Gastrocnemius medialis (tissue), 4 donors: ENCODE measurements around the gene EPHA8. TPM values are rescaled to one million over a fixed set of nuclear protein-coding genes. Genes with fewer than 3 reads are reported as not detected.

ENCODE experiments used
- ATAC-seq, 2 donors: fragments of 150-250 bp; one replicate each; pipeline ENCODE4 v1.9.1; 2016
- DNase-seq, 2 donors: peaks; one replicate each; pipeline ENCODE4 v3.0.0-alpha.2; 2019
- H3K27ac ChIP-seq, 4 donors: fragments of 200-600 bp; sonication (generic); 1 replicate in 1 of 4; 2 replicates in 3 of 4; pipeline ENCODE4 v1.5.1; 2016 to 2018; ENCODE audit warnings: mild to moderate bottlenecking in 2 of 4, moderate library complexity in 1 of 4
- H3K27me3 ChIP-seq, 3 donors: fragments of 200-600 bp; sonication (generic) in 2 of 3; 1 replicate in 1 of 3; 2 replicates in 2 of 3; pipeline versions ENCODE4 v1.5.1 to v1.6.0; 2016 to 2019; ENCODE audit warnings: mild to moderate bottlenecking in 1 of 3, moderate library complexity in 1 of 3
- H3K36me3 ChIP-seq, 2 donors: fragments of 200-600 bp; sonication (generic) in 1 of 2; one replicate each; pipeline ENCODE4 v1.5.1; 2017 to 2018
- H3K4me1 ChIP-seq, 2 donors: fragments of 200-600 bp; sonication (generic) in 1 of 2; one replicate each; pipeline ENCODE4 v1.5.1; 2016 to 2017; ENCODE audit warnings: mild to moderate bottlenecking in 2 of 2
- H3K4me3 ChIP-seq, 4 donors: fragments of 200-600 bp; sonication (generic) in 3 of 4; 1 replicate in 1 of 4; 2 replicates in 3 of 4; pipeline ENCODE4 v1.5.1; 2016 to 2019; ENCODE audit warnings: mild to moderate bottlenecking in 2 of 4
- H3K9me3 ChIP-seq, 3 donors: fragments of 200-600 bp; sonication (generic) in 2 of 3; 1 replicate in 1 of 3; 2 replicates in 2 of 3; pipeline ENCODE4 v1.5.1; 2016 to 2019
- POLR2A ChIP-seq, 2 donors: fragments of 450-650 bp; IDR thresholded peaks; one replicate each; pipeline ENCODE4 v1.6.1; 2017; ENCODE audit warnings: antibody characterized with exemption in 2 of 2, mild to moderate bottlenecking in 2 of 2, moderate library complexity in 2 of 2
- in situ Hi-C, 4 donors: fragments of 200-750 bp; cut with MboI; loops; one replicate each; pipeline versions ENCODE4 v1.15.0 to v1.8.0; 2017; ENCODE audit warnings: low sequenced_read_pairs in 4 of 4
- intact Hi-C: fragments of 100-400 bp; cut with DNase I; formaldehyde crosslinking; loops from one replicate; pipeline ENCODE4 v1.15.1; 2023; ENCODE audit warnings: low total_unique reads
- total RNA-seq, 4 donors: library from RNA; depleted of rRNA; stranded (reverse); fragments of >200 nt; gene quantifications; one replicate each; pipeline versions ENCODE4 v1.1.0 to v1.2.3, GENCODE V29; 2016
- TF ChIP-seq, protein P1 (sequence below), 5 experiments: fragments of 450-650 bp in 3 of 5; fragments of 200-600 bp in 2 of 5; sonication (generic) in 2 of 5; IDR thresholded peaks in 4 of 5; conservative IDR thresholded peaks in 1 of 5; 1 replicate in 4 of 5; 2 replicates in 1 of 5; pipeline ENCODE4 v1.5.1; 2016 to 2019; ENCODE audit warnings: antibody characterized with exemption in 5 of 5, mild to moderate bottlenecking in 3 of 5, moderate library complexity in 3 of 5

EPHA8 gene
- total RNA-seq, 4 donors from 2014 or later = not detected

DNA sequence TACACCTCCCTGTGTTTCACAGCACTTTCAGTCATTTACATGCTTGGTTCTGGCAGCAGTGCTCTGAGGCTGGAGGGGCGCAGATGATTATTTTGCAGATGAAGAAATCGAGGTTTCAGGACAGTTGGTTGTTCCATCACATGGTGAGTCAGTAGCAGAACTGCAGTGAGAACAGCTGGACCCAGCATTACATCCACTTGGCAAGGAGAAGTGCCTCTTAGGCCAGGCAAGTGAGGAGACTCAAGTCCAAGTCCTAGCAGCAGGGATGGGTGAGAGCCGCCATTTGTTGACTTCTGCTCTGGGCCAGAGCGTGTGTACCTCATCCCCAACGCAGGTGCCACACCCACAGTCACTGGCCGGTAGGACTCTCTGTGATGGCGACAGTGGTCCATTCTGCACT, 26.8 kb upstream of the EPHA8 start:
- ATAC-seq = no peak
- Histone ChIP-seq H3K4me3 (no peak overlapping the region), H3K27me3 (no peaks in the 10 kb centered on the region), H3K9me3 (no peaks in the 10 kb centered on the region), H3K27ac (no peak overlapping the region), H3K36me3 (no peaks in the 10 kb centered on the region), H3K4me1 (no peaks in the 10 kb centered on the region)
- intact Hi-C loops (no loop called here), in situ Hi-C loops (no loop called here)
- no peak for DNase-seq
- TF ChIP-seq, protein P1, sequence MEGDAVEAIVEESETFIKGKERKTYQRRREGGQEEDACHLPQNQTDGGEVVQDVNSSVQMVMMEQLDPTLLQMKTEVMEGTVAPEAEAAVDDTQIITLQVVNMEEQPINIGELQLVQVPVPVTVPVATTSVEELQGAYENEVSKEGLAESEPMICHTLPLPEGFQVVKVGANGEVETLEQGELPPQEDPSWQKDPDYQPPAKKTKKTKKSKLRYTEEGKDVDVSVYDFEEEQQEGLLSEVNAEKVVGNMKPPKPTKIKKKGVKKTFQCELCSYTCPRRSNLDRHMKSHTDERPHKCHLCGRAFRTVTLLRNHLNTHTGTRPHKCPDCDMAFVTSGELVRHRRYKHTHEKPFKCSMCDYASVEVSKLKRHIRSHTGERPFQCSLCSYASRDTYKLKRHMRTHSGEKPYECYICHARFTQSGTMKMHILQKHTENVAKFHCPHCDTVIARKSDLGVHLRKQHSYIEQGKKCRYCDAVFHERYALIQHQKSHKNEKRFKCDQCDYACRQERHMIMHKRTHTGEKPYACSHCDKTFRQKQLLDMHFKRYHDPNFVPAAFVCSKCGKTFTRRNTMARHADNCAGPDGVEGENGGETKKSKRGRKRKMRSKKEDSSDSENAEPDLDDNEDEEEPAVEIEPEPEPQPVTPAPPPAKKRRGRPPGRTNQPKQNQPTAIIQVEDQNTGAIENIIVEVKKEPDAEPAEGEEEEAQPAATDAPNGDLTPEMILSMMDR (IDR thresholded peaks at IDR 0.05 in 4 of 5, conservative IDR thresholded peaks at IDR 0.05 in 1 of 5) = no peak
- TF ChIP-seq POLR2A (IDR thresholded peaks at IDR 0.05) = no peak

DNA sequence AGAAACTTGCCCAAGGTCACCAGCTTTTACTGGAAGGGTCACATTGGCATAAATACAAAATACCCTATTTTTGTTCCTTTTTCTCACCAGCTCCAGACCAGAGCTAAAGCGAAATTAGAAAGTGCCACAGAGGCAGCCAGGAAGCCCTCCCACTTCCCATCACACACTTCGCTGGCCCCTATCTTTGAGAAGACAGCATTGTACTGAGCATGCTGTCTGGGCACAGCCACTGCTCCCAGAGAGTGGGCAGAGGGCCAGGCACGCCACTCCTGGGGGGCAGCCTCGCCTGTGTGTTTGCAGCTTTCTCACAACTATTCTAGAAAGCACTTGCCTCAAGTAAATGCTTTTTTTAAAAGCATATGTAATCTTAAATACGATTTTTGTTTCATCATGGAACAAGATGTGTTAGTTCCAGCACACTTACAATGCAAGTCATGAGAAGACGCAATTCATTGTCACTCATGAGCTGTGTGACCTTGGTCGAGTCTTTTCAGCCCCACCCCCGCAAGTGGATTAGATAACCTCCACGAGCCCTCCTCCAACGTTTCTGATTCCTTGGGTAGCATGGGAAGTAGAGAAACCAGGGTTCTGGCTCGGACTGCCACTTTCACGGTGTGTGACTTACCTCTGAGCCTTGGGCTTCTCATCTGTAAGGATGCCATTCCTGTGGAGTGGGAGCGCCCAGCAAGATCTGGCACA, 25.7 kb upstream of the EPHA8 start:
- DNase-seq (no peak), ATAC-seq (no peak)
- intact Hi-C loops = no loop called here
- Histone ChIP-seq H3K4me1 (no peaks in the 10 kb centered on the region), H3K27ac (no peak overlapping the region), H3K9me3 (no peaks in the 10 kb centered on the region), H3K36me3 (no peaks in the 10 kb centered on the region), H3K4me3 (no peak overlapping the region), H3K27me3 (no peaks in the 10 kb centered on the region)
- in situ Hi-C loops = no loop called here
- no peak for TF ChIP-seq POLR2A (IDR thresholded peaks at IDR 0.05)

DNA sequence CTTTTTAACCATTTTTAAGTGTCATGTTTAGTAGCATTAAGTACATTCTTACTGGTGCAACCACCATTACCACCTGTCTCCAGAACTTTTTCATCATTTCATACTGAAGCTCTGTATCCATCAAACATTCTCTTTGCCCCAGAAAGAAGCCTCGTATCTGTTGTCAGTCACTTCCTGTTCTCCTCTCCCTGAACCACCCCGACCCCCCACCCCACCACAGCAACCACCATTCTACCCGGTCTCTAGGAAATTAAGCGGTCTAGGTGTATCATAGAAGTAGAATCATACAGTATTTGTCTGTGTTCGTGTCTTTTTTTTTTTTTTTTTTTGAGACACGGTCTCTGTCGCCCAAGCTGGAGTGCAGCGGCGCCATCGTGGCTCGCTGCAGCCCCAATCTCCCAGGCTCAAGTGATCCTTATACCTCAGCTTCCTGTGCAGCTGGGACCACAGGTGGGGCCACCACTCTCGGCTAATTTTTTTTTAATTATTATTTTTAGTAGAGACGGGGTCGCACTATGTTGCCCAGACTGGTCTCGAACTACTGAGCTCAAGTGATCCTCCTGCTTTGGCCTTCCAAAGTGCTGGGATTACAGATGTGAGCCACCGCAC, 23.7 kb upstream of the EPHA8 start:
- no peak for ATAC-seq
- Histone ChIP-seq H3K9me3 (no peaks in the 10 kb centered on the region), H3K4me1 (no peaks in the 10 kb centered on the region), H3K36me3 (no peaks in the 10 kb centered on the region), H3K27me3 (no peaks in the 10 kb centered on the region), H3K27ac (no peak overlapping the region), H3K4me3 (no peak overlapping the region)
- DNase-seq = no peak
- intact Hi-C loops (no loop called here), in situ Hi-C loops (no loop called here)
- TF ChIP-seq POLR2A (IDR thresholded peaks at IDR 0.05) = no peak
- TF ChIP-seq, protein P1 (IDR thresholded peaks at IDR 0.05 in 4 of 5, conservative IDR thresholded peaks at IDR 0.05 in 1 of 5) = no peak

- no peak for DNase-seq
- Histone ChIP-seq H3K4me1 (no peaks in the 10 kb centered on the region), H3K36me3 (no peaks in the 10 kb centered on the region), H3K4me3 (no peak overlapping the region), H3K27me3 (no peaks in the 10 kb centered on the region), H3K9me3 (no peaks in the 10 kb centered on the region), H3K27ac (no peak overlapping the region)
- intact Hi-C loops (no loop called here), in situ Hi-C loops (no loop called here)
- TF ChIP-seq, protein P1 (IDR thresholded peaks at IDR 0.05 in 4 of 5, conservative IDR thresholded peaks at IDR 0.05 in 1 of 5) = no peak
- no peak for TF ChIP-seq POLR2A (IDR thresholded peaks at IDR 0.05)
- ATAC-seq = no peak
These were observed 23.0 kb upstream of the EPHA8 start for GRCh38 chr1:22540337-22540736.

- in situ Hi-C loops (no loop called here), intact Hi-C loops (no loop called here)
- Histone ChIP-seq H3K4me3 (no peak overlapping the region), H3K4me1 (no peaks in the 10 kb centered on the region), H3K27ac (no peak overlapping the region), H3K9me3 (no peaks in the 10 kb centered on the region), H3K36me3 (no peaks in the 10 kb centered on the region), H3K27me3 (peaks cover 0 to 6% (median 5%) of the 10 kb centered on the region in 3 donors)
- no peak for DNase-seq
- TF ChIP-seq POLR2A (IDR thresholded peaks at IDR 0.05) = no peak
- TF ChIP-seq, protein P1 (IDR thresholded peaks at IDR 0.05 in 4 of 5, conservative IDR thresholded peaks at IDR 0.05 in 1 of 5) = no peak
- ATAC-seq = no peak
These were observed 20.4 kb upstream of the EPHA8 start for GRCh38 chr1:22542886-22543285.
